HG02642 (cell line): ENCODE data around the gene MT4.
"Not testable (repeated sequence)": the region's sequence is repeated elsewhere in the genome, so short reads cannot be mapped to it uniquely, and the experiment has no call there.

ENCODE experiments used
- ATAC-seq: cut with Tn5 transposase; IDR thresholded peaks from one replicate; pipeline ENCODE4 v1.9.1; 2021; ENCODE audit warnings: mild to moderate bottlenecking; ENCODE audit not compliant: unreplicated experiment, poor library complexity

Gene MT4

GRCh38 chr16:56558024-56558747 is 6.7 kb upstream of the MT4 start:
- no peak for ATAC-seq

GRCh38 chr16:56559109-56559508 is 5.8 kb upstream of the MT4 start:
- ATAC-seq: no peak

DNA sequence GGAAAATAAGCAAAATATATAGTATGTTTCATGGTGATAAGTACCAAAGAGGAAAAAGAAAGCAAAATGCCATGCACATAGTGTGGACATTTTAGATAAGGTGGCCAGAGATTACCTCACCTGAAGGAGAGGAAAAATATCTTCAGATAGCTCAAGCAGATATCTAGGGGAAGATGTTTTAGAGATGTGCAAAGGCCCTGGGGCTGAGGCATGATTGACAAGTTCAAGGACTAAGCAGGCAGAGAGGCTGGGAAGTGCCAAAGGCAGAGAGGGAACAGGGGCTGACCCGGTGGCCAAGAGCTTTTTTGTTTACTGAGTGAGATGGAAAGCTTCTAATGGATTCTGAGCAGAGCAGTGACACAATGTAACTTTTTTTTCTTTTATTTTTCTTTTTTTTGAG is 4.4 kb upstream of the MT4 start:
- ATAC-seq: no peak

- no peak for ATAC-seq
These were observed 3.7 kb upstream of the MT4 start for GRCh38 chr16:56561126-56561525.

DNA sequence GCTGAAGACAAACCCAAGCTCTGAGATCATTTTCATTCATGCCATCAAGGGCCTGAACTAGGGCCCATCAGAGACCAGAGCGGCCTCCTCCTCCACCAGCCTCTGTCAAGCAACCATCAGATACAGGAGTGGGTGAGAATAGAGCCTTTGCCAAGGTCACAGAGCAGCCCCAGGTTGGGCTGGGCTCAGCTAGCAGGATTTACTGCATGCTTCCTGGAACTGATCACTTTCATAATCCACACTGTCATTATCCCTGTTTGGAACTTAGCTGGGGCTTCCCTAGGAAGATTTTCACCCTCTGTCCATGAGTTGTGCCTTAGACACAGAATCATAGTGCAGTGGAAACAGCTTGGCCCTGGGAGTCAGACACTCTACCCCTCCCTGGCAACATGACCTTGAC is 5.1 kb downstream of the MT4 start:
- no peak for ATAC-seq

GRCh38 chr16:56571525-56571924 is 6.7 kb downstream of the MT4 start:
- ATAC-seq: no peak

- ATAC-seq: no peak
These were observed 9.8 kb downstream of the MT4 start for GRCh38 chr16:56574625-56575024.

DNA sequence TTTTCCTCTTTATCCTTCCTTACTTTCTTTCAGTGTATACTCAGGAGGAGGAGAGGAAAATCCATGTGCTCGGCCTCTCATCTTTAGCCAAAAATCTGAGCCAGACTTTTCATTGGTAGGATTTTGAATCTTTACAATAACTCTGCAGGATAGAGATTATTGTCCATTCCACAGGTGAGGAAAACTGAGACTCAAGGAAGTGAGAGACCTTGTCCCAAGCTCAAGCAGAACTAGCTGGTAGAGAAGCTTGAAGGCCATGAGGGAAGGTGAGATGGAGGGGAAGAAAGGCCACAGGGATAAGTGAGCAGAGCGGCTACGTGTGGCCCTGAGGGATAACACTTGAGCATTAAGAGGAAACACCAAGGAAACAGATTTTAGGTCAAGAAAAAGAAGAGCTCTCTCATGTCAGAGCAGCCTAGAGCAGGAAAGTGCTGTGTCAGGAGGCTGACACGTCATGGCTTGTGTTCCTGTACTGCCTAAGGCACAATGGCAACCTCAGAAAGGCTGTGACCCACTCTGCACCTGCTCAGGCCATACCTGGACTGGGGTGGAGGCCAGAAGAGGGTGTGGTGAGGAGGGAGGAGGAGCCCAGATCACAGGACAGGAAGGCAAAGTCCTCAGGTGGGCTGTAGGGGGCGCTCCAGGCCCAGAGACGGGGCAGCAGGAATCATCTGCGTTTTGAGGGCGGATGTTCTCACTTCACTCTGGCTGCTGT is 11.9 kb downstream of the MT4 start:
- peak; percentile 96 for ATAC-seq

- no peak for ATAC-seq
These were observed 12.4 kb downstream of the MT4 start for GRCh38 chr16:56577300-56577625.

DNA sequence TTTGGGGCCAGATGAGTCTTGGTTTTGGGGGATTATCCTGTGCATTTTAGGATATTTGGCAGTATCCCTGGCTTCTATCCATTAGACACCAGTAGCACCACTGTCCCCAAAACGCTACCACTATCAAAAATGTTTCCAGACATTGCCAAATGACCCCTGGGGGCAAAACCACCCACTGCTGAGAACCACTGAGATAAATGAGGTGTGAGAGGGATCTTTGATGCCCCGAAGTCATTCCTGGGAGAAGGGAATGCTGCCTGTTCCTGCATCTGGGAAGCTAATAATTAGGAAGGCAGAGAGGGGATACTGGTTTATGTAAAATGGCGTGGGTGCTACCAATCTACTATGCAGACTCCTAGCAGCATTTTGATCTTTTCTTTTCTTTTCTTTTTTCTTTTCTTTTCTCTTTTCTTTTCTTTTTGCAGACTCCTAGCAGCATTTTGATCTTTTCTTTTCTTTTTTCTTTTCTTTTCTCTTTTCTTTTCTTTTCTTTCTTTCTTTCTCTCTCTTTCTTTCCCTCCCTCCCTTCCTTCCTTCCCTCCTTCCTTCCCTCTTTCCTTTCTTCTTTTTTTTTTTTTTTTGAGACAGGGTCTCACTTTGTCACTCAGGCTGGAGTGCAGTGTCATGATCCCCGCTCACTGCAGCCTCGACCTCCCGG is 15.6 kb downstream of the MT4 start:
- no peak for ATAC-seq

- not testable (repeated sequence) for ATAC-seq
These were observed 18.0 kb downstream of the MT4 start for GRCh38 chr16:56582911-56583310.

GRCh38 chr16:56583351-56584168 is 18.7 kb downstream of the MT4 start:
- ATAC-seq: no peak

GRCh38 chr16:56584276-56584675 is 19.4 kb downstream of the MT4 start:
- no peak for ATAC-seq

- no peak for ATAC-seq
These were observed 23.9 kb downstream of the MT4 start for GRCh38 chr16:56588781-56589140.

DNA sequence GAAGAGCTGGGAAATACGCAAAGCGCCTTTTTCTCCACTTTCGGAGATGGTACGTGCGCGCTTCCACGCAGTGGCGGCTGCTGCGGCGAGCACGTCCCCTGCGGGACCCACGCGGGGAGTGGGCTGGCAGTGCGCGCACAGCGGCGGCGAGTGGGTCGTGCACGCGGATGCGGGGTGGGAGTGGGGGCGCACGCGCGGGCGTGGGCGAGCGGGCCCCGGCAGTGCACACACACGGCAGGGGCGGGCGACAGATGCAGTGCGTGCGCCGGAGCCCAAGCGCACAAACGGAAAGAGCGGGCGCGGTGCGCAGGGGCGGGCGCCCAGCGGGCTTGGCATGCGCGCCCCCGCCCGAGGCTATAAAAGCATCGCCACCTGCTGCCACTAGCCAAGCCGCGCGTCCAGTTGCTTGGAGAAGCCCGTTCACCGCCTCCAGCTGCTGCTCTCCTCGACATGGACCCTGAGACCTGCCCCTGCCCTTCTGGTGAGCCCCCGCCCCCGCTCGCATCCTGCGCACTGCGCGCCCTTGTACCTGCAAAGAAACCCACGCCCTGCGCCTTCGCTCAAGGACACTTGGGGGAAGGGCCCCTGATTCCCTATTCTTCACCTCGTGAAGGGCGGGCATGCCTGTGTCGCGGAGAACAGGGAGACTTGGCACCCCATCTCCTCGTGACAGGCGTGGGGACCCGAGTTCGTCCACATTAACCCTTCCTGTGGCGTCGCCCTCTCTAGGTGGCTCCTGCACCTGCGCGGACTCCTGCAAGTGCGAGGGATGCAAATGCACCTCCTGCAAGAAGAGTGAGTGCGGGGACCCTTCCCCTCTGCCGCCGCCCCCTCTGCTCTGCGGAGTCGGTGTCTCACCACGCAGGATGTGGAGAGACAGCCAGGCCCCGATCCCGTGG is 24.5 kb downstream of the MT4 start, which contains the start of gene MT3:
MT3 (plus strand) TSS at position 388 of the 899 bp plus-strand sequence; CDS start at position 451, 63 bp downstream.
- no peak for ATAC-seq

DNA sequence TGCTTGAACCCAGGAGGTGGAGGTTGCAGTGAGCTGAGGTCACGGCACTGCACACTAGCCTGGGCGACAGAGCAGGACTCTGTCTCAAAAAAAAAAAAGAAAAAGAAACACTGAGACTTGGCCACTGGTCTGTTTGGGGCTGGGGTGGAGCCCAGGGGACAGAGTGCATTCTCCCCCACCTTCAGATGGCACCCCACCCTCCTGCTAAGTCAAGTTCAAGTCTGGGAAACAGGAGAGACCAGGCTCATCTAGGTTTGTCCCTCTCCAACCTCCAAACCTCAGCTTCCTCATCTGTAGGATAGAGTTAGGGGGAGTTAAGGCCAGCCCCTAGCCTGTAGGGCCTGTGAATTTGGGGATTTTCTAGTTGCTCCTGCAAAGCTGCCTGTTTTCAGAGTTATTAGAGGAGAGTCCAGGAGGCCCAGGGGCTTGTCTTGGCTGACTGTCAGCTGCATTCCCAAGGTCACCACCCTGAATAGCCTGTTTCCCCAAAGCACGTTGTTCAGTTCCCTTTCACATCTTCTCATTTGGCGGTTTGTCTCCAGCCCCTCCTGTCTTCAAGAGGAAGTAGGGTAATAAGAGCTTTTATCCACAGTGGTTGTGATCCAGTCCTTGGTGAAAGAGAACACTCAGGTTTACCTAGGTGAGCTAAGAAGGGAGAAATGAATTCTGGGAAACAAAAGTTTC is 26.6 kb downstream of the MT4 start:
- ATAC-seq: no peak

GRCh38 chr16:56593573-56594291 is 28.9 kb downstream of the MT4 start:
- ATAC-seq: no peak

DNA sequence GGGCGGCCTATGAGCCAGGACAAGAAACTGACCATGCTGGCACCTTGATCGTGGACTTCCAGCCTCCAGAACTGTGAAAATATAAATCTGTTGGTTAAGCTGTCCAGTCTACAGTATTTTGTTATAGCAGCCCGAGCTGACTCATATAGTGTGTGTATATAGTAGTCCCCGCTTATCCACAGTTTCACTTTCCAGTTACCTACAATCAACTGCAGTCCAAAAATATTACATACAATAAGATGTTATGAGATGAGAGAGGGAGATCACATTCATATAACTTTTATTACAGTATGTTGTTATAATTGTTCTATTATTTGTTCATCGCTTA is 29.4 kb downstream of the MT4 start:
- ATAC-seq: no peak
